GM18870 (cell line): ENCODE results near the gene ZNF469.

Experiments used
- ATAC-seq: cut with Tn5 transposase; IDR thresholded peaks from one replicate; pipeline ENCODE4 v1.9.1; 2021; ENCODE audit warnings: moderate library complexity; ENCODE audit not compliant: unreplicated experiment

The ZNF469 gene

GRCh38 chr16:88375996-88376834 is 6.5 kb upstream of the ZNF469 start:
- no peak for ATAC-seq

- no peak for ATAC-seq
These were observed 5.7 kb upstream of the ZNF469 start for GRCh38 chr16:88376835-88377726.

- ATAC-seq = no peak
These were observed 4.8 kb upstream of the ZNF469 start for GRCh38 chr16:88377961-88378360.

- ATAC-seq = no peak
These were observed 4.4 kb upstream of the ZNF469 start for GRCh38 chr16:88378401-88378800.

GRCh38 chr16:88378836-88379693 is 3.7 kb upstream of the ZNF469 start:
- no peak for ATAC-seq

- ATAC-seq = no peak
These were observed 3.1 kb upstream of the ZNF469 start for GRCh38 chr16:88379694-88380040.

- ATAC-seq = no peak
These were observed 2.7 kb upstream of the ZNF469 start for GRCh38 chr16:88380099-88380498.

GRCh38 chr16:88380619-88381018 is 2.1 kb upstream of the ZNF469 start:
- ATAC-seq = no peak

- ATAC-seq = no peak
These were observed 823 bp upstream of the ZNF469 start for GRCh38 chr16:88381820-88382451.

GRCh38 chr16:88383401-88384221 is 852 bp downstream of the ZNF469 start:
- ATAC-seq = no peak

- ATAC-seq = no peak
These were observed 1.7 kb downstream of the ZNF469 start for GRCh38 chr16:88384222-88385111.

GRCh38 chr16:88385112-88385594 is 2.4 kb downstream of the ZNF469 start:
- ATAC-seq = no peak

- ATAC-seq = no peak
These were observed 3.4 kb downstream of the ZNF469 start for GRCh38 chr16:88385831-88386815.

GRCh38 chr16:88387180-88387765 is 4.5 kb downstream of the ZNF469 start:
- ATAC-seq = no peak

- ATAC-seq = no peak
These were observed 5.3 kb downstream of the ZNF469 start for GRCh38 chr16:88387941-88388627.

- no peak for ATAC-seq
These were observed 6.4 kb downstream of the ZNF469 start for GRCh38 chr16:88389191-88389590.
